CD4-positive, alpha-beta T cell treated with Interferon gamma for 1 hour (primary cell): Measurements from ENCODE around the gene ASTN2.

Experiments used
- DNase-seq: peaks from one replicate; pipeline ENCODE4 v3.0.0-alpha.2; 2020

The ASTN2 gene

DNA sequence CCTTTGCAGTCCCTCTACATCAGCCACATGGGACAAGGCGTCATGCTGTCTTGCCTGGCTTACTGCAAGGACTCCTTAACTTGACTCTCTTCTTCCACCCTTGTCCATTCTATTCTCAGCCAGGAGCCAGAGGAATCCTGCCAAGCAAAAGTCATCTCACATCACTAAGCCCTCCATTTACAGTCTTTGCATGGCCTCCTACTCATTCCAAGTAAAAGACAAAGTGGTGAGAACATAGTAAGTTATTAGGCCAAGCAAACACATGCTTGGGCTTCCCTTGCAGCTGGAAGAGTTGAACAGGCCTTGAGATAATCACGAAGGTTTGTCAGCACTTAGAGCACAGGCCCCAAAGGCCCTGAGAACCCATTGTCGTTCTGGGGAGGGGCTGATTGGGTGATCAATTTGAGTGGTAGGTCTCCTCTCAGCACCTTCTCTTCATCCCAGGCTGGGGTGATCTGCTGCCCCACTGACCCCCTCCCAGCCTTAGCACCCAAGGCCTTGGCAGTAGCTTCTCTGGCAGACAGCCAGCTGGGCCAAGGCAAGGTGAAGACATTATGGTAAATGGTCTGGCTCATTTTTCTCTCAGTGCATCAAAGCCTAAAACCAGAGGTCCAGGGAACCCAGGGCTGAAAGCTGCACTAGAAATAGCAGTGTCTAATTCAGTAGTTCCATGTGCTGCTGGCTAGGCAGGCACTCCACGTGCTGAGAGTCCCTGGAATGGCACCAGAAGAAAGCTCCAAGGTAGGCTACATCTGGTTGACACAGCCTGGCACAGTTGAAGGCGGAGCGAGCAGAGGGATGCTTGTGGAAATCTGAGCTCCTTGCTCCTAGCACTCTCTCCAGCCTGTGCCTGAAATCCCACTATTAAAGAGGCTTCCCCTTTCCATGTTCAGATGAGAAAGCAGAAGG is 121.4 kb downstream of the ASTN2 start:
- no peak for DNase-seq

DNA sequence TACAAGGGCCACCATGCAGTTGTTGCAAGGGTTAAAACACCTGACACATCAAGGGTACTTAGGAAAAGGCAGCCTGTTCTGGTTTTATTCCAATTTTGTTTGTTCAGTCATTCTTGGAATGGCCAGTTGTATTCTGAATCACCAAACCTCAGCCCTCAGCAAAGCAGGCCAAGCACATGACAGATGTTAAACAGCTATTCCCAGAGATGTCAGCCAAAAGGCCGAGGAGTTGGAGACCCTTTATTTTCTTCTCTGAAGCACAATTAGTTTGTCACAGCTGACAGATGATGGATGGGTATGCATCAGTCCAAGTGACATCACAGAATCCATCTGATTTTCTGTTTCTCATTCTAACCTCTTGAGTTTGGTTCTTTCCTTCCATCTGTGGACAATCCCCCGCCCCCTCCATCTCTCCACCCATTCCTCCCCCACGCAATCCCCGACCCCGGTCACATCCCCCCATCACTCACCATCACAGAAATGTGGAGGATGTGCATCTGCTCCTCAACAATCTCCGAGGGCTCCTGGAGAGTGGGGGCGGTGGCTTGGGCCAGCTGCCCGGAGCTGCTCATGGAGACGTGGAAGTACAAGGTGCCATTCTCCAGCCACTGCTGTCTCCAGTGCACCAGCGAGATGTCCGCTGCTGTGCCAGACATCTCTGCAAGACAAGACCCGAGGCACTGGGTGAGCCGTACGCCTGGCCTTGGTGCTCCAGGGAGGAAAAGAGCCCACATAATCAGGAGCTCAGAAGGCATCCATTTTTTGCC is 123.8 kb downstream of the ASTN2 start:
- DNase-seq: no peak

DNA sequence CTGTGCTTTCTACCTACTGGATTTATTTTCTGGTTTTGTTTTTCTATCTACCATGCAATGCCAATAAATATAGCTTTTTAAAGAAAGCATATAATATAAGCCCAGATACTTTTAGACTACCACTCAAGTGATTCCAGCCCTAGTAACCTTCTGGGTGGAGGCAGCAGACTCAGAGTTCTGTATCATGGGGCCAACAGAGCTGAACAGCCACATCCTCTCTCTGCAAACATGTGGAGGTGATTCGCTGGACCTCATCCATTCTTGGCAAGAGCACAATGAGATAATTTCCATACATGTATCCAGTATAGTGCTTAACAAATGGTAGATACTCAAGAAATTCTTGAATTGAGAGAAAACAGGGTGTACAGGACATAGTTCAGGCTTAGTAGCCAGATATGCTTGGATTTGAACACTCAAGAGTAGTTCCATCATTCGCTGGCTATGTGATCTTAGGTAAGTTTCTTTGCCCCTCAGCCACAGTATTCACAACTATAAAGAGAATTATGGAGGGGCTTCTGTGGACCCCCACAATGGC is 124.5 kb downstream of the ASTN2 start:
- DNase-seq: no peak

DNA sequence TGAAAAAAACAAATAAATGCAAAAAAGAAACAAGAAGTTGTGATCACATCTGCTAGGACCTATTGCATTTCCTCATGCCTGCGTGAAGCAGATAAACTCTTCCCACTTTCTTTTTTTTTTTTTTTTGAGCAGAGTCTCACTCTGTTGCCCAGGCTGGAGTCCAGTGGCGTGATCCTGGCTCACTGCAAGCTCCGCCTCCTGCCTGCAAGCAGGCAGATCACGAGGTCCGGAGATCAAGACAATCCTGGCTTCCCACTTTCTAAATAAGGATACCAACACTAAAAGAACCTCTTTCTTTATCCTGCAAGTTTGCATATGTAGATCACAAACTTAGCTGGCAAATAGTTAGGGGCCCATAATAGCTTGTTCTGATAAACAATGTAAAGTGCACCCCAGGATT is 128.6 kb downstream of the ASTN2 start:
- DNase-seq: no peak

DNA sequence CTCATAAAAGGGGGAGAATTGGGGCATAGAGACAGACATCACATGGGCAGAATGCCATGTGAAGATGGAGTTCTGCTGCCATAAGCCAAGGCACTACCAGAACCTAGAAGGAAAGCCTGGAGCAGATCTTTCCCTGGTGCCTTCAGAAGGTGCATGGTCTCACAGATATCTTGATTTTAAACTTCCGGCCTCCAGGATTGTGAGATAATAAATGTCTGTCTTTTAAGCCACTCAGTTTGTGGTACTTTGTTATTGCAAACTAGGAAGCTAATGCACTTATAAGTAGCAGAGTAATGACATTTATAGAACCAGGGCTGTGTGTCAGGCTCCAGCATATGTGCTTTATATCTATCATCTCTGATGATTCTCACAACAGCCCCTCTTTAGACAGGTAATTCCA is 130.4 kb downstream of the ASTN2 start:
- no peak for DNase-seq

DNA sequence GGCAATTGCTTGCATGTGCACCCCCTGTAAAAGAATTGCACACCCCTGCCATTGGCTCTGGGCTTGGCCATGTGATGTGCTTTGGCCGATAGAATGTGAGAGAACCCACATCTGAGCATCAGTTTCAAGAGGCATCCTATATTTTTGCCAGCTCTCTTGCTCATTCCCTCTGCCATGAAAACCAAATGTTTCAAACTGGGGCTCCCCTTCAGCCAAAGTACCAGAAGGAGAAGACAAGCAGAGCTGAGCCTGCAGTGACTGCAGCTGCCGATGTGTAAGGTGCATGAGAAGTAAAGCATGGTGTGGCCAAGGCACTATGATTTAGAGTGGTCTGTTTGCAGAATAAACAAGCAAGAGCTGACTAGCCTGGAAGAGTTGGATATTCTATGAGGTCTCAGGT is 132.3 kb downstream of the ASTN2 start:
- DNase-seq: no peak

DNA sequence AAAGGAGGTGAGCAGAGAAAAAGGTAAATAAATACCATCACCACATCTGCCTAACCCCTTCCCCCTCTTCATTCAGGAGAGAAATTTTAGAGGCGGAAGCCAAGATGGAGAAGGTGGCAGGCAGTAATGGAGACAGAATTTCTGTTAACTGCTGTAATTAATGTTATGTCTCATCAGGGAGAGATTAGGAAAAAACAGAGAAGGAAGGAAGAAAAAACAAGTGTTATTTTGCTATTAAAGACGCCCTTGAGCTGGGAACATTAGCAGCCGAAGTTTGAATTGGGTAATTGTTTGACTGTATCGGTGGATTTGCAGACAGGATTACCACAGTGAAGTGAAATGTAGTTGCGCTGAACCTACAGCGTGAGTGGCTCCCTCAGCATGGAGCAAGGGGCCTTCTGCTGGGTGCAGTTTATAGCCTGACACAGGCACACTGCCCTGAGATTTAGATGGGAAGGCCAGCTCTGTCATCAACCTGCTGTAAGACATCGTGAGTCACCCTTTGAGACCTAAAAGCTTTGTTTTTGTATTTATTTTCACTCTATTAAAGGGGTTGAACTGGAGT is 136.3 kb downstream of the ASTN2 start:
- no peak for DNase-seq

DNA sequence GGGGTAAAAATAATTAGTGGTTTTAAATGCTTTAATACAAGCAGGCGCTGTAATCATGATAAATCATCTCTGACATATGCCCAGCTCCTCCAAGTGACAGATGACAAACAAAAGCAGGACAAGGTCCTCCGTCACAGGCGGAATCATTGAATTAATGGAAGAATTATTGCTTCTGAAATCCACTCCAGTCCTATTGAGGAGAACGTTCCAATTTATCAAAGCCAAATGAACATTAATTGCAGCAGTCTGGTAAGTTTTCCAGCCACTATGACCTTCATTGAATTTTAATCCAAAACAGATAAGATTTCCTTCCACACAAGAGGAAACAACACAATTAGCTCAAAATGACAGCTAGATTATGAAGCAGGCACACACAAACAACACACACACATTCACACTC is 136.8 kb downstream of the ASTN2 start:
- DNase-seq: no peak

DNA sequence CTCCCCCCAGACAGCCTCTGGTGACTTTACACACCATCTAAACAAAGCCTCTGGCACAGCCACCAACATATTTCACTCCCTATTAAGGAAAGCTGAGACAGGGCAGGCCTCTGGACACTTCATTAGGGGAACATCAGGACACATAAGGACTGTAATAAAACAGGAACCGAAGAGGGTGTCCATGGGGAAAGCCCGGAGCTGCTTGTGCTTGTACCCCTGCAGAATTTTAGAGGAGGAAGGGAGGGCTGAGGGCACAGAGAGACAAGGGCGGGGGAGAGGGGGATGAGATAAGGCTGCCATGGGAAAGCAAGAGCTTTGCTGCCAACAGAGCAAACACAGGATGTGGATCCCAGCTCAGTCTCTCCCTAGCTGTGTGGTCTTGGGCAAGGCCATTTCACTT is 138.4 kb downstream of the ASTN2 start:
- no peak for DNase-seq

DNA sequence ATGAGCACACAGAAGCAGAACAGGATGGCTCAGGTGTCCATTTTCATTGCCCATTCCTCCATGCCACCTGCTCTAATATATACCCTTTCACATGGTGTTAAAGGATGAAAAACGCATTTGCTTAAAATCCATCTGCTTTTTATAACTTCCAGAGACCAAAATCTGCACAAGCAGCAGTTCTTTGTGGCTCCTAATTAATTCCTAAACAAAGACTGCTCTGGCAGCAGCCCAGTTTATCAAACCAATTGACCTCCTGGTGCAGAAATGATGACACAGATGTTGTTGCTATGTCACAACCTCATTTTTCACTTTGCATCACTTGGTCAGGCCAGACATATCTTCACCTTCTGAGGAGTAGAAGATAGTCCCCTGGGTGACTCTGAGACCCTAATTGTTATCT is 141.2 kb downstream of the ASTN2 start:
- DNase-seq: no peak

DNA sequence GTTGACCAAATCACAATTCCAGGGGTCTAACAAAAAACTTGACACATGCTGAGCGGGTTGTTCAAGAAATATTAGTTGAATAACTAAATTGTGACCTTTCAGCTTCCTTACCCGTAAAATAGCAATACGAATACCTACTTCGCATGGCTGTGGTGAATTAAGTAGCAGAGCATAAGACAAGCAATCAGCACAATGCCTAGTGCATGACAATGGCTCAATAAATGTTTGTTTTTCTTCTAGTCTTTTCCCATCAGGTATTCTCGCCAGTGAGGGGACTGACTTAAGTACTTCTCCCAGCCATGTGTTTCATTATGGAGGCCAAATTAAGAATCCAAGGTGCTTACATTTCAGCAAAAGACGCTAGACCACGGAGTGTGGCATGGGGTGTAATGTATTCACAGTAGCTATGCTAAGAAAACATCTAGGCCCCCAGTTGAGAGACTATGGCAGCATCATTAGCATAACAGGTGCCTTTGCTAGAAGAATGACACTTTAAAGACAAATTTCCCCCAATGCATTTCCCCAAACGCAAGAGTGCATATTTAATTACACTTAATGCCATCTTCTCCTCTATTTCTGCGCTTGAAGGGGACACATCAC is 145.9 kb downstream of the ASTN2 start:
- DNase-seq: no peak

DNA sequence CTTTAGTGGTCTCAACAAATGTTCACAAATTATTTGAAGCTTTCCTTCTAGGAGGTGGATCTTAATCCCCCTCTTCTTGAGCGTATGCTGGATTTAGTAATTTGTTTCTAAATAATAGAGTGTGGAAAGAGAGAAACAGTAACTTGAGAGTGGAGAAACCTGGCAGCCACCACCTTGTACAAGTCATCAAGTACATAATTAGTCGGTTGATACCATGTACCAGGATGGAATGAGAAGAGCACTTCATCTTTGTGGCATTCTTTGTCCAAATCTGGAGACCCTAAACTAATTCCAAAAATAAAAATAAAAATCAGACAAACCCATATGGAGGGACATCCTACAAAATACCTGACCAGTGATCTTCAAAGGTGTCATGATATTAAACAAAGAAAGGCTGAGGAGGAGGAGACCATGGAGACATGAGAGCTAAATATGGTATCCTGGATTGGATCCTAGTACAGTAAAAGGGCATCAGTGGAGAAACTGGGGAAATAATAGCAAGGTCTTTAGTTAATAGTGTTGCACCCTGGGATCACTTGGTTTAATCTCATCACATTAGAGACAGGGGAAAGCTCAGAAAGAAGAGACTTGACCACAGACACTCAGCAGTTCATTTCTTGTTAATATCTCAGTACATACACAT is 147.9 kb downstream of the ASTN2 start:
- DNase-seq: no peak

DNA sequence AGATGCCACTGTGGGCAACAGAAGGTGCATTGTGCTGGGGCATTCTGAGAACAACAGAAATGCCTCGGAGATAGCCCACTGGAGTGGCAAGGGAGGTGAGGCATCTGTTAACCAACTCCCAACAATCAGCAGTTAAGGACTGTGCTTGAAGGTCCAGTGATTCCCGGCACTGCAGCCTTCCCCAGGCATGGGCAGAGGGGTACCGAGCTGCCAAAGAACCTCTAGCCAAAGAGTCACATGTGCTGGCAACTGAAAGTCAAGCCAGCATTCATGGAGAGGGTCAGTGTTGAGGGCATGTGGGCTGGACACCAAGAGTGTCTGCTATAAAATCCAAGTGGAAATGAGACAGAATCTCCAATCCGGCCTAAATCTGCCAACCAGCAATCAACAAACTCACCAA is 149.6 kb downstream of the ASTN2 start:
- DNase-seq: no peak

DNA sequence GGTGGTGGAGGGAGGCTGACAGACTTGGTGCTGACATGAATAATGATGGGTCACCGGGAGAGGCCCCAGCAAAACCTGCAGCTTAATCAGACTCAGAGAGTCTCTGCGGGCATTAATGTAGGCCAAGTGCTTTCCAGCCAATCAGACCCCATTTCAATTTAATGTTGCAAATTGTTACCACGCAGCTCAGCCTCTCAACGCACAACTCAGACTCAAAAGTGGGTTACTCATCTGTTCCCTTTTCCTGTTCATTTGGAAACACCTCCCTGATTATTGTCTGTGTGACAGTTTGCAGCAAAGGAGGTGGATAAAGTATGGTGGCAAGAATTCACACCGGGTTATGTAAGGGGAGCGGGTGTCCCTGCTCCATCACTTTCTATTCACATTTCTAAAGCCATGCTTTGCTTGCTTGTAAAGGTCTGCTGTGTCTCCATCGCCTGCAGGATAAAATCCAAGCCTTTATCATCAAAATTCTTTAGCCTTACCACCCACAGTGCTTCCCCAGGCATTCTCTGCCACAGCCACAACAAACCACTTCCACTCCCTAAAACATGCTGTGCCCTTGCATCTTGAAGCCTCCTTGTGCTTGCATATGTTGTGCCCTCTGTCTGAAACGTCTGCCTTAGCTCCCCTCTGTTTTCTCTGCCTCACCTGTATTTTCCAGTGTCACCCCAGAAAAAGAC is 156.5 kb downstream of the ASTN2 start:
- no peak for DNase-seq

DNA sequence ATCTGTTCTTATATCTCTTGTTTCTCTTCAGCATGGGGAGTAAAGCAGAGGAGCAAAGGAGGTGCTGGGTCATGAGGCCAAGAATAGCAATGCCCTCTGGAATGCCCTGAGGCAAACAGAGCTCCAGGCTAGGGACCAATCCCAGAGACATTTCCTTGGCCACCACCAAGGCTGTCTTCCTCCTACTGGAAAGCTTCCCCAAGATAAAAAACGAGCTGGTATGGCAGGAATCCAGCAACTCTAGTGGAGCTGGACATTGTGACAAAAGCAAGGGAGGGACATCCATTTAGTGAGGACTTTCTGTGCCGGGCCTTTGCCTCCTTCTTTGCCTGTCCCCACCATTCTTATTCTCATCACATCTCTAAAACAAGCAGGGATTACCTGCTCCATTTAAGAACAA is 161.6 kb downstream of the ASTN2 start:
- DNase-seq: no peak

DNA sequence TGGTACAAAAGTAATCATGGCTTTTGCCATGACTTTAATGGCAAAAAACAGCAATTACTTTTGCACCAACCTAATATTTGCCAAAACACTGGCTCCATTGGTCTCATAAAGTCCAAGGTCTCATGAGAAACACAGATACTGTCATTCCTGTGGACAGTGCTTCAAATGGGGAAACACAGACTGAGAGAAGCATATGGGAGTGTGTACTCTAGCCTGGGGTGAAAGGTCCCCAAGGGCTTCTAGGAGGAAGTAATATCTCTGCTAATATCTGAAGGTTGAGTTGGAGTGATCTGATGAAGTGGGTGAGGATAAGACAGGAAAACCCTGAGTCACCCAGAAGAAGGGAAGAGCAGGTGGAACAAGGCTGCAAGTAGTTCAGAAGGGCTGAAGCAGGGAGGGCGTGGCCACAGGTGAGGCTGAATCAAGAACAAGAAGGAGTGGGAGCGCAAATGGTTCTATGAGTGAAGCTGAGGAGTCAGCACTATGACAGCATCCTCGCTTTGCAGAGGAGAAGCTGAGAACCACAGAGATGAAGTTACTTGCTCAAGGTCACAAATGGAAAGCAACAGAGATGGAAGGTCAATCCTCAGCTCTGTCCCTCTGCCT is 164.1 kb downstream of the ASTN2 start:
- DNase-seq: no peak

DNA sequence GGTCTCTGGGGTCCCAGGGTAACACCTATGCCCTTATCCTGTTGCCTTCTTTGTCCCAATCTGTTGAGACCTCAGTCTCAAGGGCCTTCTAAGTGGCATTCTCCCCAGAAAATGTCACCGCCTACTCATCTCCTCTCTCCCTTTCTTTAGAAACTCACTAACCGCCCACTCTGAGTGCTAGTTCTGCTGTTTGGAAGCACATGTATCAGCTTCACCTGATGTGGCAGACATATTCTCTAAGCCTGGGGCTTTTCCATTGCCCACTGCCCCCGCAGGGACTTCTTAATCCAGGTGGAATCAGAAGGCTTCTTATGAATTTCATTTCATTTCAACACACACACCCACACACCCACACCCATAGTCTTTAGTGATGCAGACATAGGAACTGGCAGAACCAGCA is 165.1 kb downstream of the ASTN2 start:
- DNase-seq: no peak

DNA sequence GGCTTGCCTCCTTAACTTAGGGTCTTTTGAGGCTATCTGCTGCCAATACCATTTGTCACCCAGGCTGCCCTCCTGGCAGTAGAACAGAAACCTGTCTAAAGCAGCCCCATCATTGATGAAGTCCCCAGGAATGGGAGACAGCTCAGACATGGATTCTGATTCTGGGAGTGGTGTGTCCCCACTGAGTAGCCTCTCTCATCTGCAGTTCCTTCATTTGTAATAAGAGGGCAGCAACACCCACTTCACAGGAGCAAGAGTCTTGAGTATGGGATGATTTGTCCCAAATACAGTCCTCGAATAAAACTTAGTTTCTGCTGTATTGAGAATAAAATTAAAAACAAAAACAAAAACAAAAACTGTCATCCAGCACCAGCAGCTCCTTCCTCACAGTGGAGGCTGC is 167.6 kb downstream of the ASTN2 start:
- no peak for DNase-seq

DNA sequence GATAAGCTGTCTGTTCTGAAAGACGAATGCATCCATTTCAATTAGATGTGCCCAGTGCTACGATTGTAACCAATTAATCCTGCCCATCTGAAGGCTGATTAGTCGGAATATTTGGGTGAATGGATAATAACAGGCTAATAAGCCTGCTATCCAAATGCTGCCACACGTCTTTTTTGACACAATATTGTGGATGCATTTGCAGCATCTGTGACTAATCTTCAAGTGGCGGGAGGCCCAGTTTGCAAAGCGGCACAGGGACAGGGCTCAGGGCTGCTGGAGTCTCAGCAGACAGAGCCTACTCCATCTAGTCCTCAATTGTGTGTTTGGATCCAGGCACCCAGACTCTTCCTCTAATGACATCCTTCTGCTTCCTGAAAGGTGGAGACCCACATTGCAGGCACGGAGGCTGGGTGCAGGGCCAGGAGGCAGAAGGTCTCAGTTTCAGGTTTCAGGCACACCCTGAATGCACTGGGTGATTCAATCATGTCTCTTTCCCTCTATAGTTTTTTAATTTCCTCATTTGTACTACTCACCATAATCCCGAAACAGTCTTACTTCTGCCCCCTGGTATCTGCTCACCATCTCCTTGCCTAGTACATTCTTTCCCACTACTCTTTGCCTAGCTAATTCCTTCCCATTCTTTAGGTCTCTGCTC is 169.6 kb downstream of the ASTN2 start:
- no peak for DNase-seq

DNA sequence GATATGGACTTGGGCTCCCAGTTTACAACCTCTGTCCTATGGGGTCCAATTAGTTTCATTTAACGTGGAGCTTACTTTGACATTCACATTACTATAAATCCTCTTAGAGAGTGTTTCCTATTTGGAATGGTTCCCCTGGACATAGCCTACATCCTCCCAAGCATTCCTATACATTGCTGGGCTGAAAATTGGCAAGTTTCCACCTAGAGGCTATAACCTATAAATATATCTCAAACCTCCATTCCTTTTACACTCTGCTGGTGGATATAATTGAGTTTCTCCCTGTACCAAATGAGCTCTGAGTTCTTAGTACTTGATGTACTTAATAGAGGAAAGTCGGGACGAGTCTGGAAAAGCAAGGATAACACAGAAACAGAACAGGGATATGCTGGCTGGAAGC is 172.8 kb downstream of the ASTN2 start:
- DNase-seq: no peak

DNA sequence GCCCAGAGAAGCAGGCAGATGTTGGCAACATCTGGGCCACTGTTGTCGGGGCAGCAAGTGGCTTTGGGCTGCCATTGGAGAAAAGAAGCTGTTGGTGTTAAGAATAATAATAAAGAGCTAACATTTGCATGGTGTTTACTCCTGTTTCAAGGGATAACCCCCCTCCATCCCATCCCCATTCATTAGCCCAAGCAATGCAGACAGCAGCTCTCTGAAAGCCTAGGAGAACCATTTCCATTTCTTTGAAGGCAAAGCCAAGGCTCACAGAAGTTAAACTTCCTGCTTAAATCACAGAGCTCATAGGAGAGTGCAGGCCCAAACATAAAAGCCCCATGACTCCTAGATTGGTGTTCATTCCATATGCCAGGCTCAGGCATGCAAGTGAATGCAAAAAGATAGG is 175.4 kb downstream of the ASTN2 start:
- DNase-seq: no peak
